HepG2 (cell line): ENCODE results near the gene HTR4. TPM values are rescaled to one million over a fixed set of nuclear protein-coding genes. Genes with fewer than 3 reads are reported as not detected.

Experiments
- ATAC-seq: fragments of 200-7000 bp; cut with Tn5 transposase; 3 replicates; pipeline ENCODE4 v1.9.1; 2020; ENCODE audit warnings: mild to moderate bottlenecking, moderate library complexity
- BruUV-seq: library from RNA; stranded (reverse); fragments of 400-500 nt; replicated peaks from 2 replicates; lab custom pipeline; 2021; lab: Mats Ljungman, UMichigan
- CTCF ChIA-PET: fragments of 300-600 bp; formaldehyde crosslinking; extraction: SDS; loops from one replicate; lab custom pipeline; 2021; ENCODE audit warnings: low total read pairs, inconsistent platforms, low intra/inter-chr PET ratio; lab: Yijun Ruan, JAX
- POLR2A ChIA-PET: fragments of 350-600 bp; sonication (Branson Sonifier 250); formaldehyde crosslinking; loops from one replicate; lab custom pipeline; 2020; ENCODE audit warnings: antibody characterized with exemption, inconsistent platforms; lab: Yijun Ruan, JAX
- DNase-seq: peaks from one replicate; pipeline ENCODE4 v3.0.0-alpha.2; 2015; ENCODE audit warnings: low spot score
- FAIRE-seq: peaks from 3 replicates; lab custom pipeline; 2011; peaks lifted over from hg19 to GRCh38; lab: Jason Lieb, UNC
- H2AFZ ChIP-seq: one replicate; pipeline ENCODE4 v1.6.1; 2011; ENCODE audit warnings: low read length, inconsistent platforms
- H3K27ac ChIP-seq: fragments of 300-600 bp; 3 replicates; pipeline ENCODE4 v1.8.0; 2011; ENCODE audit warnings: mixed run types, mild to moderate bottlenecking, mixed read lengths, low read length, inconsistent platforms; ENCODE audit not compliant: insufficient read depth; ENCODE audit errors: extremely low read length
- H3K27me3 ChIP-seq, 2 experiments: fragments of 200-600 bp in 1 of 2; 2 replicates in 1 of 2; 3 replicates in 1 of 2; pipeline versions ENCODE4 v1.6.0 to v1.8.0; 2011; ENCODE audit warnings: low read length in 2 of 2, mild to moderate bottlenecking in 2 of 2, moderate library complexity in 2 of 2, inconsistent platforms in 1 of 2; ENCODE audit not compliant: insufficient read depth in 2 of 2, control insufficient read depth in 1 of 2
- H3K36me3 ChIP-seq, 2 experiments: fragments of 200-600 bp in 1 of 2; replicated peaks in 1 of 2; 2 replicates in 1 of 2; 3 replicates in 1 of 2; pipeline versions ENCODE4 v1.5.1 to v1.8.0; 2011; ENCODE audit warnings: low read length in 2 of 2, inconsistent platforms in 1 of 2; ENCODE audit not compliant: insufficient read depth in 2 of 2, control insufficient read depth in 1 of 2
- H3K4me1 ChIP-seq: 2 replicates; pipeline ENCODE4 v1.5.1; 2012; ENCODE audit warnings: low read length, inconsistent platforms; ENCODE audit not compliant: insufficient read depth
- H3K4me2 ChIP-seq: 2 replicates; pipeline ENCODE4 v1.6.0; 2011; ENCODE audit warnings: low read depth, low read length, inconsistent platforms
- H3K4me3 ChIP-seq, 3 experiments: fragments of 200-600 bp in 1 of 3; sonication (generic), shearing (Covaris generic) in 1 of 3; replicated peaks in 1 of 3; 2 replicates each; pipeline ENCODE4 v1.5.1; 2011 to 2016; ENCODE audit warnings: low read length in 3 of 3, inconsistent platforms in 2 of 3, low read depth in 2 of 3, mild to moderate bottlenecking in 2 of 3, control low read depth in 1 of 3, mixed read lengths in 1 of 3; ENCODE audit not compliant: insufficient read depth in 1 of 3
- H3K79me2 ChIP-seq: one replicate; pipeline ENCODE4 v1.6.1; 2011; ENCODE audit warnings: low read length, inconsistent platforms; ENCODE audit not compliant: insufficient read depth
- H3K9ac ChIP-seq: 2 replicates; pipeline ENCODE4 v1.6.0; 2011; ENCODE audit warnings: mild to moderate bottlenecking, low read depth, low read length, inconsistent platforms; ENCODE audit not compliant: insufficient read depth
- H3K9me3 ChIP-seq: 2 replicates; pipeline ENCODE4 v1.5.1; 2012; ENCODE audit warnings: mild to moderate bottlenecking, low read length
- H4K20me1 ChIP-seq: 2 replicates; pipeline ENCODE4 v1.6.0; 2011; ENCODE audit warnings: inconsistent platforms, mild to moderate bottlenecking, low read length, moderate library complexity; ENCODE audit not compliant: insufficient read depth
- ONECUT2 ChIP-seq: sonication (generic); formaldehyde crosslinking; IDR thresholded peaks from 2 replicates; pipeline ENCODE4 v1.4.0; 2020; ENCODE audit warnings: missing genetic modification reagents
- REXO4 ChIP-seq: sonication (generic); formaldehyde crosslinking; IDR thresholded peaks from 2 replicates; pipeline ENCODE4 v1.8.0; 2022; ENCODE audit warnings: missing genetic modification reagents, mild to moderate bottlenecking, borderline replicate concordance
- TAF15 ChIP-seq: fragments of 200-400 bp; formaldehyde crosslinking; IDR thresholded peaks from one replicate; pipeline ENCODE4 v1.6.1; 2018; ENCODE audit warnings: mild to moderate bottlenecking, low read depth, low read length; ENCODE audit not compliant: poor library complexity, severe bottlenecking
- ZNF263 ChIP-seq: sonication (generic); formaldehyde crosslinking; IDR thresholded peaks from 2 replicates; pipeline ENCODE4 v1.4.0; 2020; ENCODE audit warnings: missing genetic modification reagents
- ZNF33A ChIP-seq: sonication (generic); formaldehyde crosslinking; IDR thresholded peaks from 2 replicates; pipeline ENCODE4 v1.5.1; 2020; ENCODE audit warnings: missing genetic modification reagents, mild to moderate bottlenecking, moderate library complexity, borderline replicate concordance
- ZNF549 ChIP-seq: sonication (generic); formaldehyde crosslinking; IDR thresholded peaks from 2 replicates; pipeline ENCODE4 v1.5.0; 2020; ENCODE audit warnings: missing genetic modification reagents
- ZNF713 ChIP-seq: sonication (generic); formaldehyde crosslinking; IDR thresholded peaks from 2 replicates; pipeline ENCODE4 v1.4.0; 2020; ENCODE audit warnings: mild to moderate bottlenecking, missing genetic modification reagents
- ZSCAN31 ChIP-seq: sonication (generic); formaldehyde crosslinking; IDR thresholded peaks from 2 replicates; pipeline ENCODE4 v1.5.0; 2020; ENCODE audit warnings: low read depth, mild to moderate bottlenecking, missing genetic modification reagents
- WGBS: methylation state at CpG from one replicate; pipeline ENCODE4 v1.1.6; 2017; ENCODE audit warnings: low lambda C conversion rate; 5-methylcytosine and 5-hydroxymethylcytosine counted together
- in situ Hi-C: cut with HindIII; loops from 2 replicates; pipeline ENCODE4 v1.10.0; 2017; ENCODE audit warnings: low pct_unique_long_range_greater_than_20kb; ENCODE audit not compliant: extremely low pct_ligation_motif_present
- intact Hi-C: fragments of 100-400 bp; cut with micrococcal nuclease; formaldehyde crosslinking; loops from one replicate; pipeline ENCODE4 v1.10.0; 2022; ENCODE audit not compliant: unreplicated experiment
- polyA plus RNA-seq, 8 experiments: library from polyadenylated mRNA; depleted of rRNA in 3 of 8; stranded (reverse) in 7 of 8; unstranded in 1 of 8; fragments of >200 nt; fragmentation: Illumina TruSeq in 4 of 8; extraction: Trizol in 4 of 8; gene quantifications; 2 replicates each; pipeline versions ENCODE4 v1.2.1 to v1.2.3, GENCODE V29; 2011 to 2016; ENCODE audit warnings: low read depth in 4 of 8, missing spikeins in 1 of 8, mixed read lengths in 1 of 8; ENCODE audit not compliant: insufficient read depth in 1 of 8
- total RNA-seq, 5 experiments: library from RNA; depleted of rRNA; stranded (reverse); fragments of >200 nt; fragmentation: Illumina TruSeq; extraction: Trizol; gene quantifications; 2 replicates each; pipeline ENCODE4 v1.2.3, GENCODE V29; 2016; ENCODE audit warnings: low read depth in 1 of 5
- TF ChIP-seq, protein P1 (sequence below): sonication (generic); formaldehyde crosslinking; IDR thresholded peaks from 2 replicates; pipeline ENCODE4 v1.9.0; 2022; ENCODE audit warnings: missing genetic modification reagents, mild to moderate bottlenecking, borderline replicate concordance
- TF ChIP-seq, protein P2 (sequence below): sonication (generic); formaldehyde crosslinking; IDR thresholded peaks from 2 replicates; pipeline ENCODE4 v1.4.0; 2020; ENCODE audit warnings: missing genetic modification reagents, mild to moderate bottlenecking, borderline replicate concordance
- TF ChIP-seq, protein P3 (sequence below): sonication (generic); formaldehyde crosslinking; IDR thresholded peaks from 2 replicates; pipeline ENCODE4 v1.4.0; 2020; ENCODE audit warnings: low read depth, mild to moderate bottlenecking, missing genetic modification reagents

Gene HTR4
- total and polyA plus RNA-seq, 2 of the 13 experiments (the other 11 are each of a cell fraction or from before 2014, with no cell fraction given), result not detected

DNA sequence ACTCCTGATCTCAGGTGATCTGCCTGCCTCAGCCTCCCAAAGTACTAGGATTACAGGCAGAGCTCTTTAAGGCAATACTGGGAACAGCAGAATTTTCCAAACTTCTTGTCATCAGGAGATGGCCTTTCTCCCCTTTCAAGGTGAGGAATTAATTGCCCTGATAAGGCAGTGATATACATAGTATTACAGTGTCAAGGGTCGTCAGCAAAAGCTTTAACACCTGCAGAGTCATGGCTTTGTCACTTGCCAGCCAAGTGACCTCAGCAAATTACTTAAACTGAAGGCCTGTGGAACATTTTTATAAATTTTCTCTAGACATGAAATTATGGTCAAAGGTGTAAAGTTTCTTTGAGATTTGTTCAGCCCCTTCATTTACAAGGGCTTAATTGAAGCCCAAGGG lies 211.1 kb downstream of the HTR4 start:
- FAIRE-seq, result no peak
- intact Hi-C loops, result loop anchor here (5.0 to 10.0 kb wide), 2 partner anchors 266 to 672 kb away; no protein-coding TSS in a partner anchor
- Histone ChIP-seq H3K4me1 (no peaks in the 10 kb centered on the region), H3K27me3 (no peaks in the 10 kb centered on the region), H3K9me3 (no peaks in the 10 kb centered on the region), H3K4me3 (no peak overlapping the region), H2AFZ (no peak overlapping the region), H3K9ac (no peak overlapping the region), H3K36me3 (peaks cover 10 to 29% of the 10 kb centered on the region in 2 experiments), H3K79me2 (no peaks in the 10 kb centered on the region), H3K4me2 (no peak overlapping the region), H4K20me1 (no peaks in the 10 kb centered on the region), H3K27ac (no peak overlapping the region)
- in situ Hi-C loops, result no loop called here
- 90% methylated on average over 1 of the region's 1 CpG for WGBS
- ATAC-seq, result no peak
- CTCF ChIA-PET, result interaction anchor here (0.7 to 2.2 kb wide), 4 partner anchors 39 to 671 kb away, joined by 3 to 21 read pairs (median 5); no protein-coding TSS in a partner anchor
- no peak for DNase-seq
- TF ChIP-seq REXO4 (CRISPR knock-in tag), result no peak
- no peak for TF ChIP-seq ONECUT2
- TF ChIP-seq TAF15, result no peak
- TF ChIP-seq ZNF33A (CRISPR knock-in tag), result no peak
- TF ChIP-seq, protein P1, sequence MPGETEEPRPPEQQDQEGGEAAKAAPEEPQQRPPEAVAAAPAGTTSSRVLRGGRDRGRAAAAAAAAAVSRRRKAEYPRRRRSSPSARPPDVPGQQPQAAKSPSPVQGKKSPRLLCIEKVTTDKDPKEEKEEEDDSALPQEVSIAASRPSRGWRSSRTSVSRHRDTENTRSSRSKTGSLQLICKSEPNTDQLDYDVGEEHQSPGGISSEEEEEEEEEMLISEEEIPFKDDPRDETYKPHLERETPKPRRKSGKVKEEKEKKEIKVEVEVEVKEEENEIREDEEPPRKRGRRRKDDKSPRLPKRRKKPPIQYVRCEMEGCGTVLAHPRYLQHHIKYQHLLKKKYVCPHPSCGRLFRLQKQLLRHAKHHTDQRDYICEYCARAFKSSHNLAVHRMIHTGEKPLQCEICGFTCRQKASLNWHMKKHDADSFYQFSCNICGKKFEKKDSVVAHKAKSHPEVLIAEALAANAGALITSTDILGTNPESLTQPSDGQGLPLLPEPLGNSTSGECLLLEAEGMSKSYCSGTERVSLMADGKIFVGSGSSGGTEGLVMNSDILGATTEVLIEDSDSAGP, result no peak
- no peak for TF ChIP-seq ZSCAN31 (CRISPR knock-in tag)
- TF ChIP-seq, protein P2, sequence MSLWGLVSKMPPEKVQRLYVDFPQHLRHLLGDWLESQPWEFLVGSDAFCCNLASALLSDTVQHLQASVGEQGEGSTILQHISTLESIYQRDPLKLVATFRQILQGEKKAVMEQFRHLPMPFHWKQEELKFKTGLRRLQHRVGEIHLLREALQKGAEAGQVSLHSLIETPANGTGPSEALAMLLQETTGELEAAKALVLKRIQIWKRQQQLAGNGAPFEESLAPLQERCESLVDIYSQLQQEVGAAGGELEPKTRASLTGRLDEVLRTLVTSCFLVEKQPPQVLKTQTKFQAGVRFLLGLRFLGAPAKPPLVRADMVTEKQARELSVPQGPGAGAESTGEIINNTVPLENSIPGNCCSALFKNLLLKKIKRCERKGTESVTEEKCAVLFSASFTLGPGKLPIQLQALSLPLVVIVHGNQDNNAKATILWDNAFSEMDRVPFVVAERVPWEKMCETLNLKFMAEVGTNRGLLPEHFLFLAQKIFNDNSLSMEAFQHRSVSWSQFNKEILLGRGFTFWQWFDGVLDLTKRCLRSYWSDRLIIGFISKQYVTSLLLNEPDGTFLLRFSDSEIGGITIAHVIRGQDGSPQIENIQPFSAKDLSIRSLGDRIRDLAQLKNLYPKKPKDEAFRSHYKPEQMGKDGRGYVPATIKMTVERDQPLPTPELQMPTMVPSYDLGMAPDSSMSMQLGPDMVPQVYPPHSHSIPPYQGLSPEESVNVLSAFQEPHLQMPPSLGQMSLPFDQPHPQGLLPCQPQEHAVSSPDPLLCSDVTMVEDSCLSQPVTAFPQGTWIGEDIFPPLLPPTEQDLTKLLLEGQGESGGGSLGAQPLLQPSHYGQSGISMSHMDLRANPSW (CRISPR knock-in tag), result no peak
- TF ChIP-seq, protein P3, sequence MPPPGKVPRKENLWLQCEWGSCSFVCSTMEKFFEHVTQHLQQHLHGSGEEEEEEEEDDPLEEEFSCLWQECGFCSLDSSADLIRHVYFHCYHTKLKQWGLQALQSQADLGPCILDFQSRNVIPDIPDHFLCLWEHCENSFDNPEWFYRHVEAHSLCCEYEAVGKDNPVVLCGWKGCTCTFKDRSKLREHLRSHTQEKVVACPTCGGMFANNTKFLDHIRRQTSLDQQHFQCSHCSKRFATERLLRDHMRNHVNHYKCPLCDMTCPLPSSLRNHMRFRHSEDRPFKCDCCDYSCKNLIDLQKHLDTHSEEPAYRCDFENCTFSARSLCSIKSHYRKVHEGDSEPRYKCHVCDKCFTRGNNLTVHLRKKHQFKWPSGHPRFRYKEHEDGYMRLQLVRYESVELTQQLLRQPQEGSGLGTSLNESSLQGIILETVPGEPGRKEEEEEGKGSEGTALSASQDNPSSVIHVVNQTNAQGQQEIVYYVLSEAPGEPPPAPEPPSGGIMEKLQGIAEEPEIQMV, result no peak
- no peak for TF ChIP-seq ZNF549 (CRISPR knock-in tag)
- TF ChIP-seq ZNF713 (CRISPR knock-in tag), result no peak
- TF ChIP-seq ZNF263 (CRISPR knock-in tag), result no peak
- BruUV-seq, result no TSS peak
- POLR2A ChIA-PET, result no interaction called here
